Activated naive CD8-positive, alpha-beta T cell treated with anti-CD3 and anti-CD28 coated beads, Interleukin-2, amount 10 ng/mL, durations not matched to agents 7 days and 5 days (primary cell): Measurements from ENCODE around the gene LILRB2. TPM values are rescaled to one million over a fixed set of nuclear protein-coding genes. Genes with fewer than 3 reads are reported as not detected.
"Not testable (repeated sequence)": the region's sequence is repeated elsewhere in the genome, so short reads cannot be mapped to it uniquely, and the experiment has no call there.

ENCODE experiments used
- ATAC-seq: fragments of 150-1000 bp; cut with Tn5 transposase; one replicate; pipeline ENCODE4 v1.10.0; 2021; ENCODE audit warnings: low read depth, moderate library complexity
- POLR2A ChIA-PET: fragments of 350-600 bp; sonication (Branson Sonifier 250); formaldehyde crosslinking; loops from one replicate; lab custom pipeline; 2021; ENCODE audit warnings: antibody characterized with exemption; lab: Charles Lee
- DNase-seq: peaks from one replicate; pipeline ENCODE4 v3.0.0; 2021
- H3K27ac Mint-ChIP-seq: one replicate; pipeline ENCODE4 v1.8.0; 2022; ENCODE audit warnings: mild to moderate bottlenecking, mixed read lengths
- H3K27me3 Mint-ChIP-seq: one replicate; pipeline ENCODE4 v1.8.0; 2022; ENCODE audit warnings: mild to moderate bottlenecking, moderate library complexity, mixed read lengths
- H3K36me3 Mint-ChIP-seq: one replicate; pipeline ENCODE4 v1.8.0; 2021; ENCODE audit warnings: mild to moderate bottlenecking, mixed read lengths
- H3K4me1 Mint-ChIP-seq: one replicate; pipeline ENCODE4 v1.8.0; 2021; ENCODE audit warnings: mixed read lengths
- H3K4me3 Mint-ChIP-seq: one replicate; pipeline ENCODE4 v1.8.0; 2022; ENCODE audit warnings: mild to moderate bottlenecking, moderate library complexity, mixed read lengths
- H3K9me3 Mint-ChIP-seq: one replicate; pipeline ENCODE4 v1.8.0; 2021; ENCODE audit warnings: mixed read lengths
- total RNA-seq, 2 experiments: library from RNA; stranded (reverse); gene quantifications; one replicate each; pipeline ENCODE4 v1.2.3, GENCODE V29; 2021

LILRB2 gene
- total RNA-seq, 2 experiments from 2014 or later: 0.55 to 0.57 TPM

- no peak for DNase-seq
Observed at GRCh38 chr19:54254195-54254906, 26.6 kb downstream of the LILRB2 start.

GRCh38 chr19:54253331-54254194 lies 27.3 kb downstream of the LILRB2 start:
- no peak for DNase-seq
- ATAC-seq: no peak
- POLR2A ChIA-PET: no interaction called here
- H3K9me3 Mint-ChIP-seq: no peaks in the 10 kb centered on the region
- H3K4me3 Mint-ChIP-seq: no peak overlapping the region
- H3K4me1 Mint-ChIP-seq: no peaks in the 10 kb centered on the region
- no peak overlapping the region for H3K27ac Mint-ChIP-seq
- peaks cover 16% of the 10 kb centered on the region for H3K27me3 Mint-ChIP-seq
- H3K36me3 Mint-ChIP-seq: no peaks in the 10 kb centered on the region

More at GRCh38 chr19:54254195-54254906, 26.6 kb downstream of the LILRB2 start:
- POLR2A ChIA-PET: no interaction called here
- Mint-ChIP-seq H3K27ac (no peak overlapping the region), H3K36me3 (no peaks in the 10 kb centered on the region), H3K9me3 (no peaks in the 10 kb centered on the region), H3K27me3 (peaks cover 11% of the 10 kb centered on the region), H3K4me3 (no peak overlapping the region), H3K4me1 (no peaks in the 10 kb centered on the region)
- ATAC-seq: no peak

DNA sequence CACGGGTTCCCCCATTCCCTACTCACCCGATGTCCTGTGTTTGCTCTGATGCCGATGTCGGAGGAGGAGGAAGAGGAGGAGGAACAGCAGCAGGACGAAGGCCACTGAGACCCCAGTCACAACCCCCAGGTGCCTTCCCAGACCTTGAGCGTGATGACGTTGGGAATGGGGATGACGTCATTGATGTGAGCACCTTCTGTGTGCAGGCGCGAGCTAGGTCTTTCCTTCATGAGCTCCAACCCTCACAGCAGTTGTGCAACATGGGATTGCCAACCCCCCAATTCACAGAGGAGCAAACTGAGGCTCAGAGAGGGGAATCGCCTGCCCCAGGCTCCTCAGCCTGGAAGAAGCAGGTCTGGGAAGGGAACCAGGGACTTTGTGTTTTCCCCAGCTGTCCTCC lies 28.1 kb downstream of the LILRB2 start:
- ATAC-seq (no peak), DNase-seq (no peak)
- H3K36me3 Mint-ChIP-seq: no peaks in the 10 kb centered on the region
- H3K4me3 Mint-ChIP-seq: no peak overlapping the region
- H3K27ac Mint-ChIP-seq: no peak overlapping the region
- peaks cover 5% of the 10 kb centered on the region for H3K4me1 Mint-ChIP-seq
- peaks cover 18% of the 10 kb centered on the region for H3K27me3 Mint-ChIP-seq
- H3K9me3 Mint-ChIP-seq: no peaks in the 10 kb centered on the region
- POLR2A ChIA-PET: no interaction called here

DNA sequence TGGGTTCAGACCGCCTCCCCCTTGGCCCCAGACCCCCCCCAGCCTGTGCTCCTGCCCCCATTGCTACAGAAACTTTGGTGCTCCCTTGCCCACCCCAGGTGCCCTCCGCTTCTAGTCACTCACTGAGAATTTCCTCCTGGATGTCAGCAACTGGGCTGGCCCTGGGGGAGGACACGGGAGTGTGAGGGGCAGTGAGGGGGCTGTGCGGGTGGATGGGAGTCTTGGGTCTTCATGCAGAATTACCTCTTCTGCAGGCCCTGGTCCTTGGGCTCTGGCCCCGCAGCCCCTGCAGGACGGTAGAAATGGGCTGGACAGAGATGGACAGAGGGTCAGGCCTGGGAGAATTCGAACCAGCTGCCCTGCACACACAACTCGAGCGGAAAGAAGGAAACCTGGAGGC lies 28.7 kb downstream of the LILRB2 start:
- Mint-ChIP-seq H3K36me3 (no peaks in the 10 kb centered on the region), H3K27me3 (peaks cover 16% of the 10 kb centered on the region), H3K4me1 (peaks cover 8% of the 10 kb centered on the region), H3K27ac (no peak overlapping the region), H3K4me3 (no peak overlapping the region), H3K9me3 (no peaks in the 10 kb centered on the region)
- POLR2A ChIA-PET: no interaction called here
- ATAC-seq (no peak), DNase-seq (no peak)

GRCh38 chr19:54248016-54248601 lies 32.8 kb downstream of the LILRB2 start:
- Mint-ChIP-seq H3K36me3 (no peaks in the 10 kb centered on the region), H3K9me3 (no peaks in the 10 kb centered on the region), H3K4me3 (peak overlapping the region; percentile 56), H3K27me3 (peaks cover 24% of the 10 kb centered on the region), H3K4me1 (peaks cover 8% of the 10 kb centered on the region), H3K27ac (peak overlapping the region; percentile 71)
- no peak for DNase-seq
- POLR2A ChIA-PET: no interaction called here
- peak; percentile 80 for ATAC-seq

DNA sequence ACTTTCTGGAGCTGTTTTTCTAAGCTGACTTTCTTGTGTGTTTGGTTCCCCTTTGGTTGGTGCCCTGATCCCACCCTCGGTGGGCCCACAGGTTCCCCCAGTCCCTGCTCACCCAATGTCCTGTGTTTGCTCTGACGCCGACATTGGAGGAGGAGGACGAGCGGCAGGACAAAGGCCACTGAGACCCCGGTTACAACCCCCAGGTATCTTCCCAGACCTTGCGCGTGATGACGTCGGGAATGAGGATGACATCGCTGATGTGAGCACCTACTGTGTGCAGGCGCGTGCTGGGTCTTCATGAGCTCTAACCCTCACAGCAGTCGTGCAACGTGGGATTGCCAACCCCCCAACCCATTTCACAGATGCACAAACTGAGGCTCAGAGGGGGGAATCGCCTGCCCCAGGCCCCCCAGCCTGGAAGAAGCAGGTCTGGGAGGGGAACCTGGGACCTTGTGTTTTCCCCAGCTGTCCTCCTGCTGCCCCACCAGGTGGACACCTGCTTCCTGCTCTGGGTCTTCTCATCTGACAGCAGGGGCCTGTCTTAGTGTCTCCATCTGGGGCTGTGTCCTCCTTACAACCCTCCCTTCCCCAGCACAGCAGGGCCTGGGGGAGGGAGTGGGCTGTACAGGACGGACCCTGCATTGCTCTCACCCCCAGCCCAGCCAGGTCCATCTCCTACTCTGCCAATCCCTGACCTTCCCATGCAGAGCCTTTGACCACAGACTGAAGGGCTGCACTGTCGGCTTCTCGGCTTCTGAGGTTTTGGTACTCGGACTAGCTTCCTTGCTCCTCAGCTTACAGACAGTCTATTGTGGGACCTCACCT lies 33.6 kb downstream of the LILRB2 start:
- peak overlapping the region; percentile 56 for H3K4me3 Mint-ChIP-seq
- peaks cover 24% of the 10 kb centered on the region for H3K27me3 Mint-ChIP-seq
- H3K27ac Mint-ChIP-seq: peak overlapping the region; percentile 71
- DNase-seq (no peak), ATAC-seq (peak; percentile 23)
- no peaks in the 10 kb centered on the region for H3K36me3 Mint-ChIP-seq
- POLR2A ChIA-PET: no interaction called here
- H3K4me1 Mint-ChIP-seq: peaks cover 8% of the 10 kb centered on the region
- H3K9me3 Mint-ChIP-seq: no peaks in the 10 kb centered on the region

DNA sequence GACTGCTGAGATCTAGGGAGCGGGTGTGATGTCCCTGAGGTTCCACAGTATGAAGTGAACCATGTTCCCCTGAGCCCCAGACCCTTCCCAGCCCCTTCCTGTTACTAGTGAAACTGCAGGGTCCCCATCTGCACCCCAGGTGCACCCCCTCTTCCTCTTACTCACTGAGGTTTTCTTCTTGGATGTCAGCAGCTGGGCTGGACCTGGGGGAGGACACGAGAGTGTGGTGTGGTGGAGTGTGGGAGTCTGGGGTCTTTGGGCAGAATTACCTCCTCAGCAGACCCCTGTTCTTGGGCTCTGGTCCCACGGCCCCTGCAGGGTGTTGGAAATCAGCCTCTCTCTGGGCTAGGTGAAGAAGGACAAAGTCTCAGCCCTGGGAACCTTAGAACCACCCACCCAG lies 35.0 kb downstream of the LILRB2 start:
- peaks cover 24% of the 10 kb centered on the region for H3K27me3 Mint-ChIP-seq
- no peaks in the 10 kb centered on the region for H3K36me3 Mint-ChIP-seq
- no peak overlapping the region for H3K4me3 Mint-ChIP-seq
- ATAC-seq: no peak
- POLR2A ChIA-PET: interaction anchor here (0.6 kb wide), 1 partner anchor 83 kb away, joined by 3 read pairs; no protein-coding TSS in a partner anchor
- H3K9me3 Mint-ChIP-seq: no peaks in the 10 kb centered on the region
- DNase-seq: no peak
- H3K4me1 Mint-ChIP-seq: peaks cover 8% of the 10 kb centered on the region
- no peak overlapping the region for H3K27ac Mint-ChIP-seq

DNA sequence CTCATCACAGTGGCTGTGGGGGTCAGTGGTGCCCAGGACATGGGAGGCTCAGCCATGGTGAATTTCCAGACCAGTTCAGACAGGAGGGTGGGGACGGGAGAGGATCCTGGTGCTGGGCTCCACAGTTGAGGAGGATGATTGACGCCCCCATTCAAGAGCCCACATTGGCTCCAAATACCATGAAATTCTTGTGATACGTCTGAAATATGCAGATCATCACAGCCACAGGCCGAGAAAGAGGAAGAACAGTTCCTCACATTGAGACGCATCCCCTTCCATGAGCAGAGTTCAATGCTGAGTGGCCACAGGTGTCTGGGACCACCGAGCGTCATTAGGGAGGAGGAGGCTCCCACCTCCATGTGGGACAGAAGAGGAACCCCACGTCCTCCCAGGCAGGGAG lies 37.1 kb downstream of the LILRB2 start:
- POLR2A ChIA-PET, H3K36me3 Mint-ChIP-seq, H3K4me3 Mint-ChIP-seq, H3K9me3 Mint-ChIP-seq, H3K27ac Mint-ChIP-seq, H3K4me1 Mint-ChIP-seq, ATAC-seq, DNase-seq: not testable (repeated sequence)
- peaks cover 16% of the 10 kb centered on the region for H3K27me3 Mint-ChIP-seq

- H3K36me3 Mint-ChIP-seq, H3K27ac Mint-ChIP-seq, DNase-seq, H3K4me1 Mint-ChIP-seq, H3K4me3 Mint-ChIP-seq, POLR2A ChIA-PET, H3K9me3 Mint-ChIP-seq, ATAC-seq: not testable (repeated sequence)
- peaks cover 15% of the 10 kb centered on the region for H3K27me3 Mint-ChIP-seq
Observed at GRCh38 chr19:54242646-54243045, 38.3 kb downstream of the LILRB2 start, which contains the start of gene LILRA6. Gene LILRA6, minus strand, starts transcription at chr19:54242790.

GRCh38 chr19:54242234-54242633 lies 38.7 kb downstream of the LILRB2 start:
- H3K4me3 Mint-ChIP-seq, H3K9me3 Mint-ChIP-seq, H3K4me1 Mint-ChIP-seq, POLR2A ChIA-PET, DNase-seq, ATAC-seq, H3K36me3 Mint-ChIP-seq, H3K27ac Mint-ChIP-seq: not testable (repeated sequence)
- peaks cover 16% of the 10 kb centered on the region for H3K27me3 Mint-ChIP-seq

GRCh38 chr19:54240372-54241336 lies 40.3 kb downstream of the LILRB2 start:
- H3K27me3 Mint-ChIP-seq: peaks cover 19% of the 10 kb centered on the region
- H3K27ac Mint-ChIP-seq, H3K36me3 Mint-ChIP-seq, H3K9me3 Mint-ChIP-seq, H3K4me3 Mint-ChIP-seq, H3K4me1 Mint-ChIP-seq, ATAC-seq, DNase-seq, POLR2A ChIA-PET: not testable (repeated sequence)
